SIG-M5 treated with dmso at 0.1 percent for 504 hours (cell line): ENCODE measurements around the gene MOGAT1.
"Not testable (repeated sequence)": the region's sequence is repeated elsewhere in the genome, so short reads cannot be mapped to it uniquely, and the experiment has no call there.

Experiments
- DNase-seq: peaks from one replicate; lab custom pipeline; 2025; ENCODE audit not compliant: unreplicated experiment; lab: John Stamatoyannopoulos, UW

The MOGAT1 gene

GRCh38 chr2:222669353-222669752, 2.1 kb upstream of the MOGAT1 start:
- DNase-seq: no peak

- DNase-seq: no peak
Measured at GRCh38 chr2:222670191-222671038, 1.0 kb upstream of the MOGAT1 start.

- no peak for DNase-seq
Measured at GRCh38 chr2:222672068-222672401, 577 bp downstream of the MOGAT1 start.

- no peak for DNase-seq
Measured at GRCh38 chr2:222673273-222673672, 1.8 kb downstream of the MOGAT1 start.

- DNase-seq: no peak
Measured at GRCh38 chr2:222673883-222674282, 2.4 kb downstream of the MOGAT1 start.

GRCh38 chr2:222677981-222678380, 6.5 kb downstream of the MOGAT1 start:
- no peak for DNase-seq

- no peak for DNase-seq
Measured at GRCh38 chr2:222683805-222684204, 12.3 kb downstream of the MOGAT1 start.

- DNase-seq: no peak
Measured at GRCh38 chr2:222686086-222686750, 14.8 kb downstream of the MOGAT1 start.

- peak; percentile 17 for DNase-seq
Measured at GRCh38 chr2:222688917-222689316, 17.5 kb downstream of the MOGAT1 start.

- no peak for DNase-seq
Measured at GRCh38 chr2:222689322-222689721, 17.9 kb downstream of the MOGAT1 start.

GRCh38 chr2:222690564-222691200, 19.2 kb downstream of the MOGAT1 start:
- DNase-seq: peak; percentile 84

GRCh38 chr2:222693413-222693812, 22.0 kb downstream of the MOGAT1 start:
- DNase-seq: not testable (repeated sequence)

GRCh38 chr2:222693837-222694236, 22.4 kb downstream of the MOGAT1 start:
- DNase-seq: peak; percentile 37

- no peak for DNase-seq
Measured at GRCh38 chr2:222698276-222698675, 26.8 kb downstream of the MOGAT1 start.

- no peak for DNase-seq
Measured at GRCh38 chr2:222701233-222701632, 29.8 kb downstream of the MOGAT1 start.

GRCh38 chr2:222701721-222702131, 30.3 kb downstream of the MOGAT1 start:
- DNase-seq: no peak

- DNase-seq: no peak
Measured at GRCh38 chr2:222703091-222703490, 31.6 kb downstream of the MOGAT1 start.

- no peak for DNase-seq
Measured at GRCh38 chr2:222703886-222704285, 32.4 kb downstream of the MOGAT1 start.

GRCh38 chr2:222706616-222707015, 35.2 kb downstream of the MOGAT1 start:
- no peak for DNase-seq

GRCh38 chr2:222707102-222707688, 35.7 kb downstream of the MOGAT1 start:
- DNase-seq: no peak

- peak; percentile 8 for DNase-seq
Measured at GRCh38 chr2:222707689-222708273, 36.3 kb downstream of the MOGAT1 start.
